ENCODE data around the gene CD63. TPM values are rescaled to one million over a fixed set of nuclear protein-coding genes. Genes with fewer than 3 reads are reported as not detected.

Gene CD63
- total RNA-seq, 1 experiment from 2014 or later, result 880 TPM

DNA sequence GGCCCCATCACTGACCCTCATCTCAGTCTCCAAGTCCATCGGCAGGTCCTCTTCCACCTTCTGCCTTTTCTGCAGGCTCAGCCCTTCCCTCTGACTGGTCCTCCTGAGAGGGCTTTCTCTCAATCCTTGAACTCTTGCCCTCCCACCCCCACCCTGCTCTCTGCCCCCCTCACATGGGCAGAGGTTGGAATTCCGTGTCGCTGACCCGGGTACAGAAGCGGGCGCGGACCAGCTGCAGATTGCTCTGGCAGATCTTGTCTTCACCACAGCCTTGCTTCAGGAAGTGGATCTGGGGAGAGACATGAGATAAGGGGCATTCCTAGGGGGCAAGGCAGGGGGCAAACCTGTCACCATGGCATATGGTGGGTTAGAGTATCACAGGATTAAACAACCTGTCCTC lies 33.5 kb downstream of the CD63 start:
- H3K4me1 Mint-ChIP-seq (ENCODE audit: low read depth, unreplicated experiment), result no peaks in the 10 kb centered on the region

DNA sequence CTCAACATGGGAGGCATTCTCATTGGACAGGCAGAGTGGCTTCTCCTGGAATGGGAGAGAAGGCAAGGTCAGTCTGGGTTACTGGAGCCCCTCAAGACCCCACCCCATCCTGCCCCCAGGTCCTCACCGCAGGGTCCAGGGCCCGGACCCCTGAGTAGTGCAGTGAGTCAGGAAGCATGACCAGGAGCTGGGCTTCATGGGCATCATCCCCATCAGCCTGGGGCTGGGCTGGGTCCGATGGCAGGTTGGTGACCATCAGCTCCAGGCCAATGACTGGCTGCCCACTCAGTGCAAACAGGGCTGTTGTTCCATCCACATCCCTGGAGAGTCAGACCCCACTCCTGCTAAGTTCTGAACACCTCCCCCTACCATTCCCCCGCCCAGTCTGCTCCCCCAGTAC lies 34.2 kb downstream of the CD63 start:
- Mint-ChIP-seq H3K4me1 (ENCODE audit: low read depth, unreplicated experiment) (no peaks in the 10 kb centered on the region), H3K9me3 (ENCODE audit: low read depth, unreplicated experiment) (no peaks in the 10 kb centered on the region), H3K36me3 (ENCODE audit: insufficient read depth, unreplicated experiment) (no peaks in the 10 kb centered on the region), H3K4me3 (ENCODE audit: low read depth, unreplicated experiment) (no peak overlapping the region), H3K27me3 (ENCODE audit: unreplicated experiment) (peaks cover 40% of the 10 kb centered on the region), H3K27ac (ENCODE audit: unreplicated experiment) (no peak overlapping the region)
- CTCF ChIA-PET, result no interaction called here
- TF ChIP-seq CTCF (IDR thresholded peaks at IDR 0.05; ENCODE audit: unreplicated experiment), result no peak
- intact Hi-C loops (cut with micrococcal nuclease; ENCODE audit: unreplicated experiment), result no loop called here
- no TSS peak for BruUV-seq (replicated peaks)
- DNase-seq, result no peak

More for the DNA sequence above, 33.5 kb downstream of the CD63 start:
- TF ChIP-seq CTCF (IDR thresholded peaks at IDR 0.05; ENCODE audit: unreplicated experiment), result no peak
- no TSS peak for BruUV-seq (replicated peaks)
- Mint-ChIP-seq H3K27ac (ENCODE audit: unreplicated experiment) (no peak overlapping the region), H3K4me3 (ENCODE audit: low read depth, unreplicated experiment) (no peak overlapping the region), H3K27me3 (ENCODE audit: unreplicated experiment) (peaks cover 47% of the 10 kb centered on the region), H3K9me3 (ENCODE audit: low read depth, unreplicated experiment) (no peaks in the 10 kb centered on the region), H3K36me3 (ENCODE audit: insufficient read depth, unreplicated experiment) (no peaks in the 10 kb centered on the region)
- no peak for DNase-seq
- CTCF ChIA-PET, result interaction anchor here (0.6 to 1.4 kb wide), 2 partner anchors 10 to 1796 kb away, joined by 3 to 4 read pairs; no protein-coding TSS in a partner anchor
- intact Hi-C loops (cut with micrococcal nuclease; ENCODE audit: unreplicated experiment), result no loop called here

- Mint-ChIP-seq H3K27me3 (ENCODE audit: unreplicated experiment) (peaks cover 35% of the 10 kb centered on the region), H3K9me3 (ENCODE audit: low read depth, unreplicated experiment) (no peaks in the 10 kb centered on the region), H3K36me3 (ENCODE audit: insufficient read depth, unreplicated experiment) (no peaks in the 10 kb centered on the region), H3K4me3 (ENCODE audit: low read depth, unreplicated experiment) (no peak overlapping the region), H3K4me1 (ENCODE audit: low read depth, unreplicated experiment) (no peaks in the 10 kb centered on the region), H3K27ac (ENCODE audit: unreplicated experiment) (no peak overlapping the region)
- DNase-seq, result no peak
- CTCF ChIA-PET, result interaction anchor here (0.6 kb wide), 1 partner anchor 12 kb away, joined by 4 read pairs; no protein-coding TSS in a partner anchor
- no peak for TF ChIP-seq CTCF (IDR thresholded peaks at IDR 0.05; ENCODE audit: unreplicated experiment)
- no TSS peak for BruUV-seq (replicated peaks)
- intact Hi-C loops (cut with micrococcal nuclease; ENCODE audit: unreplicated experiment), result no loop called here
Observed at GRCh38 chr12:55694188-55694515, 34.7 kb downstream of the CD63 start.

GRCh38 chr12:55693323-55694187 lies 35.3 kb downstream of the CD63 start:
- no peak for TF ChIP-seq CTCF (IDR thresholded peaks at IDR 0.05; ENCODE audit: unreplicated experiment)
- Mint-ChIP-seq H3K4me3 (ENCODE audit: low read depth, unreplicated experiment) (no peak overlapping the region), H3K36me3 (ENCODE audit: insufficient read depth, unreplicated experiment) (no peaks in the 10 kb centered on the region), H3K4me1 (ENCODE audit: low read depth, unreplicated experiment) (no peaks in the 10 kb centered on the region), H3K27ac (ENCODE audit: unreplicated experiment) (no peak overlapping the region), H3K27me3 (ENCODE audit: unreplicated experiment) (peaks cover 31% of the 10 kb centered on the region), H3K9me3 (ENCODE audit: low read depth, unreplicated experiment) (no peaks in the 10 kb centered on the region)
- BruUV-seq (replicated peaks), result no TSS peak
- no peak for DNase-seq
- CTCF ChIA-PET, result interaction anchor here (0.6 to 1.3 kb wide), 2 partner anchors 11 to 13 kb away, joined by 4 read pairs; no protein-coding TSS in a partner anchor
- intact Hi-C loops (cut with micrococcal nuclease; ENCODE audit: unreplicated experiment), result no loop called here
